Stimulated activated CD4-positive, alpha-beta T cell treated with anti-CD3 and anti-CD28 coated beads, Interleukin-12 subunit alpha, Interleukin-12 subunit beta, amount 100 ng/mL, for 4 hours (primary cell): ENCODE results near the gene SULT1C2.

Experiments
- DNase-seq: peaks from one replicate; pipeline ENCODE4 v3.0.0-alpha.2; 2020

SULT1C2 gene

GRCh38 chr2:108297436-108298141 lies 8.9 kb downstream of the SULT1C2 start:
- DNase-seq: no peak

- DNase-seq: no peak
These were observed 12.9 kb downstream of the SULT1C2 start for GRCh38 chr2:108301558-108301957.

- no peak for DNase-seq
These were observed 16.3 kb downstream of the SULT1C2 start for GRCh38 chr2:108304975-108305374.

- DNase-seq: no peak
These were observed 17.2 kb downstream of the SULT1C2 start for GRCh38 chr2:108305901-108306300.

GRCh38 chr2:108309903-108310302 lies 21.2 kb downstream of the SULT1C2 start:
- no peak for DNase-seq

- no peak for DNase-seq
These were observed 26.0 kb downstream of the SULT1C2 start for GRCh38 chr2:108314586-108315296.

- DNase-seq: no peak
These were observed 26.8 kb downstream of the SULT1C2 start for GRCh38 chr2:108315444-108315934.

GRCh38 chr2:108316033-108316432 lies 27.3 kb downstream of the SULT1C2 start:
- no peak for DNase-seq

- DNase-seq: no peak
These were observed 28.0 kb downstream of the SULT1C2 start for GRCh38 chr2:108316461-108317258.

GRCh38 chr2:108320326-108320922 lies 31.7 kb downstream of the SULT1C2 start:
- DNase-seq: no peak

GRCh38 chr2:108323619-108324018 lies 34.9 kb downstream of the SULT1C2 start:
- no peak for DNase-seq

- DNase-seq: no peak
These were observed 36.0 kb downstream of the SULT1C2 start for GRCh38 chr2:108324531-108325255.

- no peak for DNase-seq
These were observed 37.1 kb downstream of the SULT1C2 start for GRCh38 chr2:108325756-108326155.

- no peak for DNase-seq
These were observed 41.1 kb downstream of the SULT1C2 start for GRCh38 chr2:108329771-108330170.

GRCh38 chr2:108330979-108331378 lies 42.3 kb downstream of the SULT1C2 start:
- no peak for DNase-seq

- no peak for DNase-seq
These were observed 57.3 kb downstream of the SULT1C2 start for GRCh38 chr2:108345951-108346350.

GRCh38 chr2:108346827-108347226 lies 58.1 kb downstream of the SULT1C2 start:
- no peak for DNase-seq

GRCh38 chr2:108347786-108348185 lies 59.1 kb downstream of the SULT1C2 start:
- DNase-seq: no peak

GRCh38 chr2:108348816-108349570 lies 60.3 kb downstream of the SULT1C2 start:
- DNase-seq: no peak

GRCh38 chr2:108349571-108349928 lies 60.9 kb downstream of the SULT1C2 start:
- no peak for DNase-seq

GRCh38 chr2:108351889-108352288 lies 63.2 kb downstream of the SULT1C2 start:
- DNase-seq: no peak

GRCh38 chr2:108354136-108354535 lies 65.4 kb downstream of the SULT1C2 start:
- no peak for DNase-seq
